AG04450 (cell line): ENCODE results near the gene MCMBP. TPM values are rescaled to one million over a fixed set of nuclear protein-coding genes. Genes with fewer than 3 reads are reported as not detected.
"Not testable (repeated sequence)": the region's sequence is repeated elsewhere in the genome, so short reads cannot be mapped to it uniquely, and the experiment has no call there.

Source experiments
- CTCF ChIA-PET: fragments of 300-600, 350-600 bp; formaldehyde crosslinking; extraction: SDS; loops from one replicate; lab custom pipeline; 2022; ENCODE audit warnings: antibody characterized with exemption, inconsistent platforms; lab: Charles Lee
- POLR2A ChIA-PET: fragments of 350-600 bp; formaldehyde crosslinking; extraction: SDS; loops from one replicate; lab custom pipeline; 2021; ENCODE audit warnings: antibody characterized with exemption, inconsistent platforms; lab: Yijun Ruan, JAX
- DNase-seq: peaks from one replicate; pipeline ENCODE4 v3.0.0-alpha.2; 2011; ENCODE audit warnings: low read depth, low spot score
- H3K27ac ChIP-seq: one replicate; pipeline ENCODE4 v1.5.1; 2012; ENCODE audit warnings: low read depth, low read length, control low read depth
- H3K27me3 ChIP-seq: one replicate; pipeline ENCODE4 v1.6.0; 2012; ENCODE audit warnings: low read length; ENCODE audit not compliant: control insufficient read depth, insufficient read depth
- H3K4me3 ChIP-seq: 2 replicates; pipeline ENCODE4 v1.5.1; 2011; ENCODE audit warnings: mild to moderate bottlenecking, low read depth, low read length, control low read depth
- H3K9me3 ChIP-seq: 2 replicates; pipeline ENCODE4 v1.5.1; 2012; ENCODE audit warnings: low read length; ENCODE audit not compliant: control insufficient read depth, insufficient read depth
- polyA plus RNA-seq: library from polyadenylated mRNA; depleted of rRNA; stranded (reverse); fragments of >200 nt; gene quantifications from 2 replicates; pipeline ENCODE4 v1.2.3, GENCODE V29; 2011
- TF ChIP-seq, protein P1 (sequence below): IDR thresholded peaks from 2 replicates; pipeline ENCODE4 v1.5.1; 2011; ENCODE audit warnings: low read depth, low read length, control low read depth, inconsistent platforms

The MCMBP gene
- polyA plus RNA-seq, 1 experiment, result 61.4 TPM

DNA sequence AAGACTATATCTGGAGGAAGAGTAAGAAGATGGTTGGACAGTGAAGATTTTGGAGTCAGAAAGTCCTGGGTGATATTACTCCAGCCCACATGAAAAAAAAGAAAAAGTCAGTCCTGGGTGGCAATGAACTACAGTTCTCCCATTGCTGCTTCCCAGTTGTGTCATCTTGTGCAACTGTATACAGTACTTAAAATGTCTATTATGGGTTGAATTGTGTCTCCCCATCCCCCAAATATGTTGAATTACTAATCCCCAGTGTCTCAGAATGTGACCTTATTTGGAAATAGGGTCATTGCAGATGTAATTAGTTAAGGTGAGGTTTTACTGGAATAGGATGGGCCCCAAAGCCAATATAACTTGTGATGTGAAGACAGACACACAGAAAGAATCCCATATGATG, 35.5 kb upstream of the MCMBP start:
- Histone ChIP-seq H3K4me3 (no peak overlapping the region), H3K27ac (no peak overlapping the region), H3K9me3 (no peaks in the 10 kb centered on the region), H3K27me3 (no peaks in the 10 kb centered on the region)
- CTCF ChIA-PET, result no interaction called here
- no peak for DNase-seq
- TF ChIP-seq, protein P1, sequence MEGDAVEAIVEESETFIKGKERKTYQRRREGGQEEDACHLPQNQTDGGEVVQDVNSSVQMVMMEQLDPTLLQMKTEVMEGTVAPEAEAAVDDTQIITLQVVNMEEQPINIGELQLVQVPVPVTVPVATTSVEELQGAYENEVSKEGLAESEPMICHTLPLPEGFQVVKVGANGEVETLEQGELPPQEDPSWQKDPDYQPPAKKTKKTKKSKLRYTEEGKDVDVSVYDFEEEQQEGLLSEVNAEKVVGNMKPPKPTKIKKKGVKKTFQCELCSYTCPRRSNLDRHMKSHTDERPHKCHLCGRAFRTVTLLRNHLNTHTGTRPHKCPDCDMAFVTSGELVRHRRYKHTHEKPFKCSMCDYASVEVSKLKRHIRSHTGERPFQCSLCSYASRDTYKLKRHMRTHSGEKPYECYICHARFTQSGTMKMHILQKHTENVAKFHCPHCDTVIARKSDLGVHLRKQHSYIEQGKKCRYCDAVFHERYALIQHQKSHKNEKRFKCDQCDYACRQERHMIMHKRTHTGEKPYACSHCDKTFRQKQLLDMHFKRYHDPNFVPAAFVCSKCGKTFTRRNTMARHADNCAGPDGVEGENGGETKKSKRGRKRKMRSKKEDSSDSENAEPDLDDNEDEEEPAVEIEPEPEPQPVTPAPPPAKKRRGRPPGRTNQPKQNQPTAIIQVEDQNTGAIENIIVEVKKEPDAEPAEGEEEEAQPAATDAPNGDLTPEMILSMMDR, result no peak
- POLR2A ChIA-PET, result no interaction called here

GRCh38 chr10:119907695-119908094, 35.1 kb upstream of the MCMBP start:
- H3K27ac ChIP-seq, H3K27me3 ChIP-seq, H3K9me3 ChIP-seq, CTCF ChIA-PET, DNase-seq, POLR2A ChIA-PET, H3K4me3 ChIP-seq: not testable (repeated sequence)

GRCh38 chr10:119903946-119904666, 31.5 kb upstream of the MCMBP start:
- no peak for DNase-seq
- H3K4me3 ChIP-seq, result no peak overlapping the region
- no peaks in the 10 kb centered on the region for H3K9me3 ChIP-seq
- TF ChIP-seq, protein P1, result no peak
- CTCF ChIA-PET, result interaction anchor here (0.6 kb wide), 1 partner anchor 13 kb away, joined by 3 read pairs; no protein-coding TSS in a partner anchor
- POLR2A ChIA-PET, result no interaction called here
- no peak overlapping the region for H3K27ac ChIP-seq
- H3K27me3 ChIP-seq, result no peaks in the 10 kb centered on the region

GRCh38 chr10:119898577-119898976, 25.9 kb upstream of the MCMBP start:
- H3K27ac ChIP-seq, result no peak overlapping the region
- no peak overlapping the region for H3K4me3 ChIP-seq
- POLR2A ChIA-PET, result no interaction called here

GRCh38 chr10:119896937-119897770, 24.5 kb upstream of the MCMBP start:
- H3K4me3 ChIP-seq, result no peak overlapping the region
- H3K27ac ChIP-seq, result no peak overlapping the region
- CTCF ChIA-PET, result interaction anchor here (0.6 to 1.6 kb wide), 3 partner anchors 147 to 211 kb away, joined by 5 to 9 read pairs (median 5); no protein-coding TSS in a partner anchor
- TF ChIP-seq, protein P1, result no peak
- H3K9me3 ChIP-seq, result no peaks in the 10 kb centered on the region; the same call in 1 of the 2 replicates
- POLR2A ChIA-PET, result no interaction called here
- H3K27me3 ChIP-seq, result no peaks in the 10 kb centered on the region
- DNase-seq, result no peak

More at GRCh38 chr10:119898577-119898976, 25.9 kb upstream of the MCMBP start:
- no peaks in the 10 kb centered on the region for H3K27me3 ChIP-seq
- CTCF ChIA-PET, result no interaction called here
- H3K9me3 ChIP-seq, result no peaks in the 10 kb centered on the region
- TF ChIP-seq, protein P1, result no peak
- no peak for DNase-seq
